A673 (cell line): Measurements from ENCODE around the gene DOCK4. TPM values are rescaled to one million over a fixed set of nuclear protein-coding genes. Genes with fewer than 3 reads are reported as not detected.

ENCODE experiments used
- BruUV-seq: library from RNA; stranded (reverse); fragments of 400-500 nt; replicated peaks from 2 replicates; lab custom pipeline; 2021; lab: Mats Ljungman, UMichigan
- CTCF ChIA-PET: fragments of 300-600 bp; sonication (Branson Sonifier 250); formaldehyde crosslinking; loops from one replicate; lab custom pipeline; 2022; ENCODE audit warnings: antibody characterized with exemption; lab: Charles Lee
- POLR2A ChIA-PET: fragments of 300-600 bp; sonication (Branson Sonifier 250); formaldehyde crosslinking; loops from one replicate; lab custom pipeline; 2022; ENCODE audit warnings: antibody characterized with exemption; ENCODE audit not compliant: low non-redundant PET; lab: Charles Lee
- DNase-seq: peaks from one replicate; pipeline ENCODE4 v3.0.0-alpha.2; 2015; ENCODE audit warnings: low spot score
- H3K27ac ChIP-seq: fragments of 200-600 bp; sonication (generic); 2 replicates; pipeline ENCODE4 v1.5.1; 2016; ENCODE audit warnings: mixed run types, low read depth, mild to moderate bottlenecking, mixed read lengths, antibody characterized with exemption, low read length; ENCODE audit not compliant: poor library complexity, severe bottlenecking
- H3K27me3 ChIP-seq: fragments of 200-600 bp; sonication (generic); replicated peaks from 2 replicates; pipeline ENCODE4 v1.6.1; 2017; ENCODE audit warnings: mixed run types, low read depth, mild to moderate bottlenecking, mixed read lengths, antibody characterized with exemption, low read length; ENCODE audit not compliant: insufficient read depth, poor library complexity
- H3K36me3 ChIP-seq: fragments of 200-600 bp; sonication (generic); 2 replicates; pipeline ENCODE4 v1.6.1; 2016; ENCODE audit warnings: mixed run types, mild to moderate bottlenecking, mixed read lengths, antibody characterized with exemption, low read length; ENCODE audit not compliant: insufficient read depth, poor library complexity, severe bottlenecking
- H3K4me1 ChIP-seq: fragments of 200-600 bp; sonication (generic); 2 replicates; pipeline ENCODE4 v1.6.1; 2017; ENCODE audit warnings: mixed run types, mild to moderate bottlenecking, mixed read lengths, antibody characterized with exemption, low read length; ENCODE audit not compliant: insufficient read depth, poor library complexity, severe bottlenecking
- H3K4me3 ChIP-seq: fragments of 200-600 bp; sonication (generic); 2 replicates; pipeline ENCODE4 v1.5.1; 2016; ENCODE audit warnings: low read depth, mixed run types, mild to moderate bottlenecking, mixed read lengths, low read length; ENCODE audit not compliant: poor library complexity, severe bottlenecking
- H3K9me3 ChIP-seq: fragments of 200-600 bp; sonication (generic); 2 replicates; pipeline ENCODE4 v1.6.1; 2016; ENCODE audit warnings: mixed run types, low read depth, mild to moderate bottlenecking, mixed read lengths, antibody characterized with exemption, low read length; ENCODE audit not compliant: poor library complexity, severe bottlenecking
- CTCF ChIP-seq: fragments of 300-800, 200-600 bp; sonication (generic); conservative IDR thresholded peaks from 2 replicates; pipeline ENCODE4 v1.5.1; 2017; ENCODE audit warnings: low read depth, mild to moderate bottlenecking, antibody characterized with exemption, low read length, moderate library complexity, mixed read lengths
- EZH2 ChIP-seq: fragments of 200-600 bp; sonication (generic); IDR thresholded peaks from 2 replicates; pipeline ENCODE4 v1.6.1; 2017; ENCODE audit warnings: borderline replicate concordance, low read depth, mild to moderate bottlenecking, mixed read lengths, antibody characterized with exemption, low read length; ENCODE audit not compliant: poor library complexity, severe bottlenecking
- intact Hi-C: fragments of 100-400 bp; cut with micrococcal nuclease; formaldehyde crosslinking; loops from one replicate; pipeline ENCODE4 v1.10.0; 2022; ENCODE audit not compliant: unreplicated experiment
- total RNA-seq: library from RNA; stranded (reverse); gene quantifications from 2 replicates; pipeline ENCODE4 v1.2.3, GENCODE V29; 2021

DOCK4 gene
- total RNA-seq, 1 experiment from 2014 or later: 28.5 TPM

GRCh38 chr7:111796671-111797070 is 409.5 kb downstream of the DOCK4 start:
- H3K27me3 ChIP-seq: no peaks in the 10 kb centered on the region
- TF ChIP-seq EZH2: no peak
- TF ChIP-seq CTCF: no peak
- CTCF ChIA-PET: no interaction called here
- POLR2A ChIA-PET: no interaction called here
- intact Hi-C loops: no loop called here
- H3K9me3 ChIP-seq: peaks cover 42% of the 10 kb centered on the region
- no TSS peak for BruUV-seq
- H3K4me1 ChIP-seq: no peaks in the 10 kb centered on the region
- H3K4me3 ChIP-seq: no peak overlapping the region
- no peaks in the 10 kb centered on the region for H3K36me3 ChIP-seq
- H3K27ac ChIP-seq: no peak overlapping the region
- DNase-seq: no peak

- CTCF ChIA-PET: no interaction called here
- H3K9me3 ChIP-seq: peaks cover 3% of the 10 kb centered on the region
- intact Hi-C loops: no loop called here
- H3K27me3 ChIP-seq: no peaks in the 10 kb centered on the region
- BruUV-seq: no TSS peak
- H3K36me3 ChIP-seq: no peaks in the 10 kb centered on the region
- peaks cover 4% of the 10 kb centered on the region for H3K4me1 ChIP-seq
- peak; percentile 4 for DNase-seq
- no peak overlapping the region for H3K27ac ChIP-seq
- POLR2A ChIA-PET: no interaction called here
- H3K4me3 ChIP-seq: no peak overlapping the region
- TF ChIP-seq EZH2 (no peak), CTCF (no peak)
Observed at GRCh38 chr7:111789870-111790269, 416.3 kb downstream of the DOCK4 start.

- BruUV-seq: no TSS peak
- ChIA-PET POLR2A (no interaction called here), CTCF (no interaction called here)
- no peaks in the 10 kb centered on the region for H3K9me3 ChIP-seq
- H3K36me3 ChIP-seq: no peaks in the 10 kb centered on the region
- no peaks in the 10 kb centered on the region for H3K27me3 ChIP-seq
- peaks cover 4% of the 10 kb centered on the region for H3K4me1 ChIP-seq
- TF ChIP-seq CTCF (no peak), EZH2 (no peak)
- DNase-seq: no peak
- H3K4me3 ChIP-seq: no peak overlapping the region
- intact Hi-C loops: no loop called here
- no peak overlapping the region for H3K27ac ChIP-seq
Observed at GRCh38 chr7:111789048-111789320, 417.2 kb downstream of the DOCK4 start.
